ENCODE measurements around the gene HSD17B11. TPM values are rescaled to one million over a fixed set of nuclear protein-coding genes. Genes with fewer than 3 reads are reported as not detected.
"Not testable (repeated sequence)": the region's sequence is repeated elsewhere in the genome, so short reads cannot be mapped to it uniquely, and the experiment has no call there.

Gene HSD17B11
- total and polyA plus RNA-seq, 12 donors: 34.1 to 202 (median 96.1) TPM

GRCh38 chr4:87419578-87420249, 28.7 kb upstream of the HSD17B11 start:
- H3K4me3 ChIP-seq: no peak overlapping the region
- TF ChIP-seq CTCF (IDR thresholded peaks at IDR 0.05) (no peak), POLR2A (IDR thresholded peaks at IDR 0.05) (no peak)
- H3K27me3 ChIP-seq: no peaks in the 10 kb centered on the region
- no peaks in the 10 kb centered on the region for H3K36me3 ChIP-seq (replicated peaks in 1 of 2)
- intact Hi-C loops (cut with DNase I): no loop called here
- WGBS, 4 donors: 34 to 44% (median 39%) methylated on average over 5 of the region's 5 CpGs
- peaks cover 21 to 22% of the 10 kb centered on the region in 2 donors for H3K4me1 ChIP-seq (replicated peaks in 1 of 2)
- H3K27ac ChIP-seq: no peak overlapping the region
- no peaks in the 10 kb centered on the region for H3K9me3 ChIP-seq (replicated peaks in 1 of 3)
- DNase-seq: no peak

- intact Hi-C loops (cut with DNase I); H3K4me3 ChIP-seq; H3K9me3 ChIP-seq (replicated peaks in 1 of 3); H3K27me3 ChIP-seq; DNase-seq; H3K27ac ChIP-seq; H3K36me3 ChIP-seq (replicated peaks in 1 of 2): not testable (repeated sequence)
- H3K4me1 ChIP-seq (replicated peaks in 1 of 2): peaks cover 8 to 11% of the 10 kb centered on the region in 2 donors
- 84 to 93% (median 91%) methylated on average over 4 of the region's 4 CpGs for WGBS, 4 donors
These were observed 27.4 kb upstream of the HSD17B11 start for GRCh38 chr4:87418410-87418809.

- DNase-seq: no peak
- Histone ChIP-seq H3K4me1 (replicated peaks in 1 of 2) (peaks cover 6% of the 10 kb centered on the region in 2 donors), H3K4me3 (no peak overlapping the region), H3K36me3 (replicated peaks in 1 of 2) (no peaks in the 10 kb centered on the region), H3K27ac (no peak overlapping the region), H3K27me3 (no peaks in the 10 kb centered on the region), H3K9me3 (replicated peaks in 1 of 3) (no peaks in the 10 kb centered on the region)
- intact Hi-C loops (cut with DNase I): no loop called here
- TF ChIP-seq POLR2A (IDR thresholded peaks at IDR 0.05): no peak
- TF ChIP-seq CTCF (IDR thresholded peaks at IDR 0.05): no peak
- WGBS, 4 donors: 69 to 75% (median 73%) methylated on average over 3 of the region's 3 CpGs
These were observed 26.0 kb upstream of the HSD17B11 start for GRCh38 chr4:87416965-87417364.

- Histone ChIP-seq H3K27me3 (no peaks in the 10 kb centered on the region), H3K4me3 (no peak overlapping the region), H3K36me3 (replicated peaks in 1 of 2) (no peaks in the 10 kb centered on the region), H3K4me1 (replicated peaks in 1 of 2) (no peaks in the 10 kb centered on the region), H3K9me3 (replicated peaks in 1 of 3) (no peaks in the 10 kb centered on the region), H3K27ac (no peak overlapping the region)
- intact Hi-C loops (cut with DNase I): no loop called here
- TF ChIP-seq POLR2A (IDR thresholded peaks at IDR 0.05) (no peak), CTCF (IDR thresholded peaks at IDR 0.05) (no peak)
- no peak for DNase-seq
These were observed 23.8 kb upstream of the HSD17B11 start for GRCh38 chr4:87414816-87415215.

GRCh38 chr4:87410679-87411078, 19.7 kb upstream of the HSD17B11 start:
- WGBS, 4 donors: 72 to 78% (median 76%) methylated on average over 2 of the region's 2 CpGs
- DNase-seq: no peak
- TF ChIP-seq CTCF (IDR thresholded peaks at IDR 0.05): no peak
- TF ChIP-seq POLR2A (IDR thresholded peaks at IDR 0.05): no peak
- Histone ChIP-seq H3K4me1 (replicated peaks in 1 of 2) (no peaks in the 10 kb centered on the region), H3K27ac (no peak overlapping the region), H3K27me3 (no peaks in the 10 kb centered on the region), H3K36me3 (replicated peaks in 1 of 2) (no peaks in the 10 kb centered on the region), H3K9me3 (replicated peaks in 1 of 3) (no peaks in the 10 kb centered on the region), H3K4me3 (no peak overlapping the region)
- intact Hi-C loops (cut with DNase I): no loop called here
